ENCODE data around the gene SPESP1.

SPESP1 gene

GRCh38 chr15:68980786-68981185 is 50.5 kb downstream of the SPESP1 start:
- H4K12ac ChIP-seq (ENCODE audit: low read depth, low read length) = no peak overlapping the region
- no peak overlapping the region for H2AFZ ChIP-seq (ENCODE audit: insufficient read depth, low read length, poor library complexity)
- no peak for DNase-seq
- H4K91ac ChIP-seq (ENCODE audit: low read depth, low read length) = no peak overlapping the region
- no peak overlapping the region for H3K9ac ChIP-seq (ENCODE audit: low read length)
- no peak overlapping the region for H2AK5ac ChIP-seq (ENCODE audit: low read length)
- no peak overlapping the region for H3K4me2 ChIP-seq (ENCODE audit: low read length)
- H3K4me3 ChIP-seq (ENCODE audit: low read depth, low read length) = no peak overlapping the region
- H3K23ac ChIP-seq (ENCODE audit: low read length) = no peak overlapping the region
- no peak overlapping the region for H3K27ac ChIP-seq (ENCODE audit: low read depth, low read length)
- H3K27me3 ChIP-seq (ENCODE audit: insufficient read depth, low read length) = no peaks in the 10 kb centered on the region
- H4K8ac ChIP-seq (ENCODE audit: low read depth, low read length) = no peak overlapping the region
- H3K36me3 ChIP-seq (ENCODE audit: control insufficient read depth in 1 of 2, insufficient read depth in 2 of 2, low read length in 2 of 2) = no peaks in the 10 kb centered on the region
- no peaks in the 10 kb centered on the region for H3K79me1 ChIP-seq (ENCODE audit: low read length)
- H3K18ac ChIP-seq (ENCODE audit: low read length) = no peak overlapping the region
- no peaks in the 10 kb centered on the region for H3K79me2 ChIP-seq (ENCODE audit: control insufficient read depth, insufficient read depth, low read length, poor library complexity)
- no peak overlapping the region for H2BK120ac ChIP-seq (ENCODE audit: insufficient read depth, low read length, poor library complexity)
- peaks cover 5% of the 10 kb centered on the region for H3K9me3 ChIP-seq (ENCODE audit: insufficient read depth, low read depth, low read length)
- no peak overlapping the region for H3K4ac ChIP-seq (ENCODE audit: low read depth, low read length)
- no peak overlapping the region for H2BK5ac ChIP-seq (ENCODE audit: low read depth, low read length, poor library complexity)
- no peak overlapping the region for H3K14ac ChIP-seq (ENCODE audit: low read length)
- H3K4me1 ChIP-seq (ENCODE audit: control insufficient read depth in 1 of 2, insufficient read depth in 2 of 2, low read length in 2 of 2) = peaks cover 0 to 2% of the 10 kb centered on the region in 2 experiments
- H2BK12ac ChIP-seq (ENCODE audit: low read length) = no peak overlapping the region

- H2BK120ac ChIP-seq (ENCODE audit: insufficient read depth, low read length, poor library complexity) = no peak overlapping the region
- no peak overlapping the region for H3K23ac ChIP-seq (ENCODE audit: low read length)
- no peak overlapping the region for H3K4me2 ChIP-seq (ENCODE audit: low read length)
- no peak overlapping the region for H3K27ac ChIP-seq (ENCODE audit: low read depth, low read length)
- H3K14ac ChIP-seq (ENCODE audit: low read length) = no peak overlapping the region
- H2BK12ac ChIP-seq (ENCODE audit: low read length) = no peak overlapping the region
- H3K79me2 ChIP-seq (ENCODE audit: control insufficient read depth, insufficient read depth, low read length, poor library complexity) = no peaks in the 10 kb centered on the region
- DNase-seq = no peak
- H4K91ac ChIP-seq (ENCODE audit: low read depth, low read length) = no peak overlapping the region
- no peaks in the 10 kb centered on the region for H3K36me3 ChIP-seq (ENCODE audit: control insufficient read depth in 1 of 2, insufficient read depth in 2 of 2, low read length in 2 of 2)
- no peak overlapping the region for H4K12ac ChIP-seq (ENCODE audit: low read depth, low read length)
- H3K4me1 ChIP-seq (ENCODE audit: control insufficient read depth in 1 of 2, insufficient read depth in 2 of 2, low read length in 2 of 2) = peaks cover 0 to 2% of the 10 kb centered on the region in 2 experiments
- H3K9me3 ChIP-seq (ENCODE audit: insufficient read depth, low read depth, low read length) = no peaks in the 10 kb centered on the region
- H3K27me3 ChIP-seq (ENCODE audit: insufficient read depth, low read length) = no peaks in the 10 kb centered on the region
- H2AK5ac ChIP-seq (ENCODE audit: low read length) = no peak overlapping the region
- no peaks in the 10 kb centered on the region for H3K79me1 ChIP-seq (ENCODE audit: low read length)
- no peak overlapping the region for H3K9ac ChIP-seq (ENCODE audit: low read length)
- H2BK5ac ChIP-seq (ENCODE audit: low read depth, low read length, poor library complexity) = no peak overlapping the region
- H3K4ac ChIP-seq (ENCODE audit: low read depth, low read length) = no peak overlapping the region
- H4K8ac ChIP-seq (ENCODE audit: low read depth, low read length) = no peak overlapping the region
- no peak overlapping the region for H3K18ac ChIP-seq (ENCODE audit: low read length)
- H2AFZ ChIP-seq (ENCODE audit: insufficient read depth, low read length, poor library complexity) = no peak overlapping the region
- H3K4me3 ChIP-seq (ENCODE audit: low read depth, low read length) = no peak overlapping the region
- WGBS (ENCODE audit: extremely low coverage, insufficient coverage, insufficient read length) = no CpG with 5 or more reads among the region's 4 CpGs
These were observed 51.6 kb downstream of the SPESP1 start for GRCh38 chr15:68981941-68982340.

GRCh38 chr15:68982976-68983563 is 52.7 kb downstream of the SPESP1 start:
- H3K27ac ChIP-seq (ENCODE audit: low read depth, low read length) = no peak overlapping the region
- WGBS (ENCODE audit: extremely low coverage, insufficient coverage, insufficient read length) = no CpG with 5 or more reads among the region's 6 CpGs
- no peak overlapping the region for H2BK5ac ChIP-seq (ENCODE audit: low read depth, low read length, poor library complexity)

GRCh38 chr15:68983961-68984481 is 53.7 kb downstream of the SPESP1 start:
- Histone ChIP-seq H4K8ac (ENCODE audit: low read depth, low read length) (no peak overlapping the region), H3K27me3 (ENCODE audit: insufficient read depth, low read length) (no peaks in the 10 kb centered on the region), H3K79me2 (ENCODE audit: control insufficient read depth, insufficient read depth, low read length, poor library complexity) (no peaks in the 10 kb centered on the region), H2BK12ac (ENCODE audit: low read length) (no peak overlapping the region), H2AK5ac (ENCODE audit: low read length) (no peak overlapping the region), H3K27ac (ENCODE audit: low read depth, low read length) (no peak overlapping the region), H3K14ac (ENCODE audit: low read length) (no peak overlapping the region), H4K91ac (ENCODE audit: low read depth, low read length) (no peak overlapping the region), H2AFZ (ENCODE audit: insufficient read depth, low read length, poor library complexity) (no peak overlapping the region), H3K4ac (ENCODE audit: low read depth, low read length) (no peak overlapping the region), H3K36me3 (ENCODE audit: control insufficient read depth in 1 of 2, insufficient read depth in 2 of 2, low read length in 2 of 2) (no peaks in the 10 kb centered on the region), H3K4me2 (ENCODE audit: low read length) (no peak overlapping the region), H3K79me1 (ENCODE audit: low read length) (no peaks in the 10 kb centered on the region), H3K23ac (ENCODE audit: low read length) (no peak overlapping the region), H4K12ac (ENCODE audit: low read depth, low read length) (no peak overlapping the region), H3K4me1 (ENCODE audit: control insufficient read depth in 1 of 2, insufficient read depth in 2 of 2, low read length in 2 of 2) (peaks cover 0 to 2% of the 10 kb centered on the region in 2 experiments), H3K9me3 (ENCODE audit: insufficient read depth, low read depth, low read length) (peaks cover 1% of the 10 kb centered on the region), H3K9ac (ENCODE audit: low read length) (no peak overlapping the region), H3K4me3 (ENCODE audit: low read depth, low read length) (no peak overlapping the region), H2BK5ac (ENCODE audit: low read depth, low read length, poor library complexity) (no peak overlapping the region), H2BK120ac (ENCODE audit: insufficient read depth, low read length, poor library complexity) (no peak overlapping the region), H3K18ac (ENCODE audit: low read length) (no peak overlapping the region)
- DNase-seq = peak; percentile 5 to 15
- WGBS (ENCODE audit: extremely low coverage, insufficient coverage, insufficient read length) = no CpG with 5 or more reads among the region's 4 CpGs

More at GRCh38 chr15:68982976-68983563, 52.7 kb downstream of the SPESP1 start:
- no peak overlapping the region for H3K4me3 ChIP-seq (ENCODE audit: low read depth, low read length)
- H3K27me3 ChIP-seq (ENCODE audit: insufficient read depth, low read length) = no peaks in the 10 kb centered on the region
- H4K12ac ChIP-seq (ENCODE audit: low read depth, low read length) = no peak overlapping the region
- no peak overlapping the region for H3K9ac ChIP-seq (ENCODE audit: low read length)
- H3K4ac ChIP-seq (ENCODE audit: low read depth, low read length) = no peak overlapping the region
- no peak overlapping the region for H4K8ac ChIP-seq (ENCODE audit: low read depth, low read length)
- peaks cover 1% of the 10 kb centered on the region for H3K9me3 ChIP-seq (ENCODE audit: insufficient read depth, low read depth, low read length)
- no peak overlapping the region for H3K23ac ChIP-seq (ENCODE audit: low read length)
- H2BK12ac ChIP-seq (ENCODE audit: low read length) = no peak overlapping the region
- no peaks in the 10 kb centered on the region for H3K36me3 ChIP-seq (ENCODE audit: control insufficient read depth in 1 of 2, insufficient read depth in 2 of 2, low read length in 2 of 2)
- H2BK120ac ChIP-seq (ENCODE audit: insufficient read depth, low read length, poor library complexity) = no peak overlapping the region
- no peaks in the 10 kb centered on the region for H3K79me1 ChIP-seq (ENCODE audit: low read length)
- no peak overlapping the region for H3K4me2 ChIP-seq (ENCODE audit: low read length)
- H2AK5ac ChIP-seq (ENCODE audit: low read length) = no peak overlapping the region
- no peak overlapping the region for H3K14ac ChIP-seq (ENCODE audit: low read length)
- H3K18ac ChIP-seq (ENCODE audit: low read length) = no peak overlapping the region
- DNase-seq = no peak
- H3K4me1 ChIP-seq (ENCODE audit: control insufficient read depth in 1 of 2, insufficient read depth in 2 of 2, low read length in 2 of 2) = peaks cover 0 to 2% of the 10 kb centered on the region in 2 experiments
- H2AFZ ChIP-seq (ENCODE audit: insufficient read depth, low read length, poor library complexity) = no peak overlapping the region
- no peaks in the 10 kb centered on the region for H3K79me2 ChIP-seq (ENCODE audit: control insufficient read depth, insufficient read depth, low read length, poor library complexity)
- H4K91ac ChIP-seq (ENCODE audit: low read depth, low read length) = no peak overlapping the region
